ENCODE data around the gene MOGAT2. TPM values are rescaled to one million over a fixed set of nuclear protein-coding genes. Genes with fewer than 3 reads are reported as not detected.

MOGAT2 gene
- polyA plus RNA-seq, 3 donors: 0.69 to 1.7 (median 1.6) TPM

GRCh38 chr11:75776546-75776945, 58.9 kb downstream of the MOGAT2 start:
- no peak for DNase-seq (ENCODE audit: low read depth in 3 of 3, low spot score in 2 of 3)

GRCh38 chr11:75777461-75778110, 59.9 kb downstream of the MOGAT2 start:
- no peak for DNase-seq (ENCODE audit: low read depth in 3 of 3, low spot score in 2 of 3)

- DNase-seq (ENCODE audit: low read depth in 3 of 3, low spot score in 2 of 3): no peak
These were observed 61.3 kb downstream of the MOGAT2 start for GRCh38 chr11:75778962-75779361.

GRCh38 chr11:75779960-75780359, 62.3 kb downstream of the MOGAT2 start:
- no peak for DNase-seq (ENCODE audit: low read depth in 3 of 3, low spot score in 2 of 3)

- no peak for DNase-seq (ENCODE audit: low read depth in 3 of 3, low spot score in 2 of 3)
These were observed 63.2 kb downstream of the MOGAT2 start for GRCh38 chr11:75780888-75781287.

- DNase-seq (ENCODE audit: low read depth in 3 of 3, low spot score in 2 of 3): no peak
These were observed 63.7 kb downstream of the MOGAT2 start for GRCh38 chr11:75781296-75781695.

GRCh38 chr11:75781831-75782230, 64.2 kb downstream of the MOGAT2 start:
- DNase-seq (ENCODE audit: low read depth in 3 of 3, low spot score in 2 of 3): no peak

Other genes starting within 250 kb of the MOGAT2 start
- gene GDPD5, start 191.9 kb upstream of the MOGAT2 start, polyA plus RNA-seq (ENCODE audit: insufficient read length in 3 of 3): 1 to 10 TPM; 5.8 to 8.5 (median 6.9) TPM
- gene SERPINH1, start 155.6 kb upstream of the MOGAT2 start, polyA plus RNA-seq (ENCODE audit: insufficient read length in 3 of 3): 100 to 1,000 TPM; 291 to 341 (median 336) TPM
- 10 to 100 TPM in 1 of 3 donors, 1 to 10 TPM in 2; 7.7 to 10.6 (median 9.5) TPM for gene MAP6, start 48.8 kb upstream of the MOGAT2 start, polyA plus RNA-seq (ENCODE audit: insufficient read length in 3 of 3)
- 1 to 10 TPM; 3.9 to 4.6 (median 4.0) TPM for gene DGAT2, start 50.9 kb downstream of the MOGAT2 start, polyA plus RNA-seq (ENCODE audit: insufficient read length in 3 of 3)
- gene UVRAG, start 97.4 kb downstream of the MOGAT2 start, polyA plus RNA-seq (ENCODE audit: insufficient read length in 3 of 3): 10 to 100 TPM; 16.4 to 19.5 (median 17.5) TPM